ENCODE data around the gene CPA3.

DNA sequence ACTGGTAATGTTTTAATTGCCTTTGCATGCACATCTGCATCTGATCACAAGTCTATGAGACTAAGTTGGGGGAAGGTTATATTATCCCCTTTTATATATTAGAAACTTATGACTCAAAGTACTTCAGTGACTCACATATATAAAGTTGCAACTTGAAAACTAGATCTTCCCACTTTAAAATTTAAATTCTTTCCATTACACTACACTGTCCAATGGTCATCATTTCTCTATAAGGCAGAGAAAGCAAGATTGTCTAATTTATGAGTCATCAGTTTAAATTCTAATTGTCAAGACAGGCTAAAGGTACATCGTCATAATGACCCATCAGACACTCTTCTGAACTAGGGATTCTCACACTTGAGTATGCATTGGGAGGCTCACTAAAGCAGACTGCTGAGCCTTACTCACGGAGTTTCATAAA, 37.9 kb downstream of the CPA3 start:
- TF ChIP-seq EZH2 (IDR thresholded peaks at IDR 0.05; ENCODE audit: borderline replicate concordance, low read depth, low read length, poor library complexity, severe bottlenecking) = no peak
- TF ChIP-seq, protein P1, sequence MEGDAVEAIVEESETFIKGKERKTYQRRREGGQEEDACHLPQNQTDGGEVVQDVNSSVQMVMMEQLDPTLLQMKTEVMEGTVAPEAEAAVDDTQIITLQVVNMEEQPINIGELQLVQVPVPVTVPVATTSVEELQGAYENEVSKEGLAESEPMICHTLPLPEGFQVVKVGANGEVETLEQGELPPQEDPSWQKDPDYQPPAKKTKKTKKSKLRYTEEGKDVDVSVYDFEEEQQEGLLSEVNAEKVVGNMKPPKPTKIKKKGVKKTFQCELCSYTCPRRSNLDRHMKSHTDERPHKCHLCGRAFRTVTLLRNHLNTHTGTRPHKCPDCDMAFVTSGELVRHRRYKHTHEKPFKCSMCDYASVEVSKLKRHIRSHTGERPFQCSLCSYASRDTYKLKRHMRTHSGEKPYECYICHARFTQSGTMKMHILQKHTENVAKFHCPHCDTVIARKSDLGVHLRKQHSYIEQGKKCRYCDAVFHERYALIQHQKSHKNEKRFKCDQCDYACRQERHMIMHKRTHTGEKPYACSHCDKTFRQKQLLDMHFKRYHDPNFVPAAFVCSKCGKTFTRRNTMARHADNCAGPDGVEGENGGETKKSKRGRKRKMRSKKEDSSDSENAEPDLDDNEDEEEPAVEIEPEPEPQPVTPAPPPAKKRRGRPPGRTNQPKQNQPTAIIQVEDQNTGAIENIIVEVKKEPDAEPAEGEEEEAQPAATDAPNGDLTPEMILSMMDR (conservative IDR thresholded peaks at IDR 0.05; ENCODE audit: low read depth, low read length) = no peak
